ENCODE results near the gene TBC1D14.

- TF ChIP-seq, protein P1, sequence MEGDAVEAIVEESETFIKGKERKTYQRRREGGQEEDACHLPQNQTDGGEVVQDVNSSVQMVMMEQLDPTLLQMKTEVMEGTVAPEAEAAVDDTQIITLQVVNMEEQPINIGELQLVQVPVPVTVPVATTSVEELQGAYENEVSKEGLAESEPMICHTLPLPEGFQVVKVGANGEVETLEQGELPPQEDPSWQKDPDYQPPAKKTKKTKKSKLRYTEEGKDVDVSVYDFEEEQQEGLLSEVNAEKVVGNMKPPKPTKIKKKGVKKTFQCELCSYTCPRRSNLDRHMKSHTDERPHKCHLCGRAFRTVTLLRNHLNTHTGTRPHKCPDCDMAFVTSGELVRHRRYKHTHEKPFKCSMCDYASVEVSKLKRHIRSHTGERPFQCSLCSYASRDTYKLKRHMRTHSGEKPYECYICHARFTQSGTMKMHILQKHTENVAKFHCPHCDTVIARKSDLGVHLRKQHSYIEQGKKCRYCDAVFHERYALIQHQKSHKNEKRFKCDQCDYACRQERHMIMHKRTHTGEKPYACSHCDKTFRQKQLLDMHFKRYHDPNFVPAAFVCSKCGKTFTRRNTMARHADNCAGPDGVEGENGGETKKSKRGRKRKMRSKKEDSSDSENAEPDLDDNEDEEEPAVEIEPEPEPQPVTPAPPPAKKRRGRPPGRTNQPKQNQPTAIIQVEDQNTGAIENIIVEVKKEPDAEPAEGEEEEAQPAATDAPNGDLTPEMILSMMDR (IDR thresholded peaks at IDR 0.05), result no peak
- TF ChIP-seq SIN3A (IDR thresholded peaks at IDR 0.05; ENCODE audit: borderline replicate concordance, low read depth, low read length) (no peak), TCF12 (IDR thresholded peaks at IDR 0.05) (no peak), POLR2AphosphoS5 (IDR thresholded peaks at IDR 0.05; ENCODE audit: low read depth, low read length) (no peak), RAD21 (IDR thresholded peaks at IDR 0.05; ENCODE audit: low read length) (no peak), SMC3 (IDR thresholded peaks at IDR 0.05; ENCODE audit: low read depth, low read length) (no peak), EZH2phosphoT487 (IDR thresholded peaks at IDR 0.05; ENCODE audit: borderline replicate concordance, low read depth) (no peak), USF2 (IDR thresholded peaks at IDR 0.05; ENCODE audit: borderline replicate concordance, low read depth, low read length) (no peak), MXI1 (IDR thresholded peaks at IDR 0.05; ENCODE audit: low read depth, low read length) (no peak)
These were observed 5.7 kb downstream of the TBC1D14 start for GRCh38 chr4:6915041-6916005.
